Spleen (tissue), 7 donors: ENCODE results near the gene NFKBIE.

Source experiments
- POLR2A ChIP-seq, 3 donors: fragments of 450-650 bp; IDR thresholded peaks; one replicate each; pipeline ENCODE4 v1.5.1; 2017; ENCODE audit warnings: antibody characterized with exemption in 3 of 3, mild to moderate bottlenecking in 1 of 3
- POLR2AphosphoS5 ChIP-seq, 3 donors: sonication (generic); formaldehyde crosslinking; IDR thresholded peaks; one replicate each; pipeline ENCODE4 v1.5.1; 2017; ENCODE audit warnings: antibody characterized with exemption in 3 of 3
- TF ChIP-seq, protein P1 (sequence below), 11 experiments: fragments of 200-600 bp in 7 of 11; fragments of 450-650 bp in 4 of 11; sonication (generic) in 4 of 11; IDR thresholded peaks in 8 of 11; conservative IDR thresholded peaks in 3 of 11; 1 replicate in 7 of 11; 2 replicates in 4 of 11; pipeline versions ENCODE4 v1.4.0 to v1.8.0; 2016 to 2021; ENCODE audit warnings: antibody characterized with exemption in 11 of 11, inconsistent platforms in 4 of 11, mild to moderate bottlenecking in 1 of 11
- donor health status: DM: no; HTN: no; CAD: no; lungs with moderate emphysema.
- donor health status: DM: no; HTN: no; CAD: no.
- donor health status: DM: no; HTN: no; CAD: no.

DNA sequence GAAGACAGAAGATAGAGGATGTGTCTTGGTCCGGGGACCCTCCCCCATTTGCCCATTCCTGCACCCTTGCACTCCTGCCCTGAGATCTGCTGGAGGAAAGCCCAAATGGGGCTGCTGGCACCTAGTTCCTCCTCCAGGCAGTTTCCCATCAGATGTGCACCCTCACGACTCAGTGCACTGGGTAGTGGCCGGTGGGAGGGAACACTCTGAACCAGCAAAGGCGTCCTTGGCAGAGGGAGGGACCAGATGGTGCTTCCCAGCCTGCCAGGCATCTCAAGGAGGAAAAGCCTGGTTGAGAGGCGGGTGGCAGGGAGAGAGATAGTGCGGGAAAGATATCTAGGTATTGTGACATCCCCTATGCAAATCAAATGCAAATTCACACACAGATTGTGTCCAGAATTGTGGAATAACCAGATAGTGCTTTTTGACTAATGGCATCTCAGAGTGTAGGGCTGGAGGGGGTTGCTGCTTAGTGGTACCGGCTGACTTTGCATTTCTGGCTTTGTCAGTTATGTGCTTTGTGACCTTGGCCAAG lies 24.4 kb upstream of the NFKBIE start:
- TF ChIP-seq, protein P1, sequence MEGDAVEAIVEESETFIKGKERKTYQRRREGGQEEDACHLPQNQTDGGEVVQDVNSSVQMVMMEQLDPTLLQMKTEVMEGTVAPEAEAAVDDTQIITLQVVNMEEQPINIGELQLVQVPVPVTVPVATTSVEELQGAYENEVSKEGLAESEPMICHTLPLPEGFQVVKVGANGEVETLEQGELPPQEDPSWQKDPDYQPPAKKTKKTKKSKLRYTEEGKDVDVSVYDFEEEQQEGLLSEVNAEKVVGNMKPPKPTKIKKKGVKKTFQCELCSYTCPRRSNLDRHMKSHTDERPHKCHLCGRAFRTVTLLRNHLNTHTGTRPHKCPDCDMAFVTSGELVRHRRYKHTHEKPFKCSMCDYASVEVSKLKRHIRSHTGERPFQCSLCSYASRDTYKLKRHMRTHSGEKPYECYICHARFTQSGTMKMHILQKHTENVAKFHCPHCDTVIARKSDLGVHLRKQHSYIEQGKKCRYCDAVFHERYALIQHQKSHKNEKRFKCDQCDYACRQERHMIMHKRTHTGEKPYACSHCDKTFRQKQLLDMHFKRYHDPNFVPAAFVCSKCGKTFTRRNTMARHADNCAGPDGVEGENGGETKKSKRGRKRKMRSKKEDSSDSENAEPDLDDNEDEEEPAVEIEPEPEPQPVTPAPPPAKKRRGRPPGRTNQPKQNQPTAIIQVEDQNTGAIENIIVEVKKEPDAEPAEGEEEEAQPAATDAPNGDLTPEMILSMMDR (IDR thresholded peaks at IDR 0.05 in 8 of 11, conservative IDR thresholded peaks at IDR 0.05 in 3 of 11): no peak
- TF ChIP-seq POLR2AphosphoS5 (IDR thresholded peaks at IDR 0.05): no peak
- TF ChIP-seq POLR2A (IDR thresholded peaks at IDR 0.05): no peak
